Stimulated activated CD4-positive, alpha-beta T cell treated with anti-CD3 and anti-CD28 coated beads, Interleukin-4, amount 100 ng/mL, for 1 hour (primary cell): Measurements from ENCODE around the gene CPED1.
"Not testable (repeated sequence)": the region's sequence is repeated elsewhere in the genome, so short reads cannot be mapped to it uniquely, and the experiment has no call there.

Source experiments
- DNase-seq: peaks from one replicate; pipeline ENCODE4 v3.0.0-alpha.2; 2020

CPED1 gene

DNA sequence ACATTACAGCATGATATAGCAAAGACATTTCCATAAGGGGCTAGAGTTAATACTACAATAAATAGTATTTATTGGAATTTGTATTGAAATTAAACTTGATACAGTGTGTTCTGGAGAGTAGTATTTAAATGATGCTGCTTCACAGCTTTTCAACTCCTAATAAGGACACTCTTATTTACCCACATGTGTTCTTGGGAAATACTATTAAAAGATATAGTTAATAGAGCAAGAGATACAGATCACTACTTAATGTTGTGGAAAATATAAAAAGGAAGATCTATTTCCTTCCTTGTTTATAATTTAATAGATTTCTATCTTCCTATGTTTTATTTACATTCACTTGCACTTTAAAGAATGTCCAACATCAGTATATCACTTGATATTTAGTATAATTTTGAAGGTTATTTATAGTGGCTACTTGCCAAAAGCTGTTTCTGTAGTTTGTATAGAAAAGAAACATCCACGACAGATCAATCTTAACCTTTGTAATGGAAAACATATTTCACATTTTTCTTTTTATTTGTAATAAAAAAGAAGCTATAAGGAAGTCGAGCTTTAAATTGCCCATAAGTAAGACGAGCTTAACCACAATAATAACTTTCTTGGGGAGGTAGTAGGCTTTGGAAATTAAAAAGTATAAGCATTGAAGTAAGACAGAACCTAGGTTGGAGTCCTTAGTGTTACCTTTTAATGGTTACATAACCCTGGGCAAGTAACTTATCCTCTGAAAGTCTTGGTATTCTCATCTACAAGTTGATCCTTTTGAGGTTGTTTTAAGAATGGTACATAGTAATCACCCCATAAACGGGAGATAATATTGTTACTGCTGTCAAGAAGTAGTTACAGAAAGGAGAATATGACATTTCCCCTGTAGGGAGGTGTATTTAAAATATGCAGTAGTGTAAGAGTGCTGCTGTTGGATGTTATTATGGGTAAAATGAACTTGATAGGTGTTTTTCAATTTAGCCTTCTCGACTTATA is 32.8 kb downstream of the CPED1 start:
- no peak for DNase-seq

DNA sequence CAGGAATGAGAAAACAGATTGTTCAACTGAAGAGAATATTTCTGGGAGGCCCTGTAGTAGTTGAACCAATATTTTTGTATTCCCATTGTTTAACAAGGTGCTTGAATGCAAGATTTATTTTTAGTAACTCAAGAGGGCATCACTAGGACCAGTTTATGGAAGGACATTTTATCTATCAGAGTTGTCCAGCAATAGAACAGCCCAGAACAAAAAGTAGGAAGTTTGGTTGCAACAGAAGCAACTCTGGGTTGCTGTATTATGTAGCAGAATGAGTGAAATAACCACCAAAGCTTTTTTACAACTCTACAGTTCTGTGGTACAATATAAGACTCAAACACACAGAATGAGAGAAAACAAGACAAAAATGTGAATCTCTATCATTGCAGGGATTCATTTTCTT is 34.7 kb downstream of the CPED1 start:
- no peak for DNase-seq

DNA sequence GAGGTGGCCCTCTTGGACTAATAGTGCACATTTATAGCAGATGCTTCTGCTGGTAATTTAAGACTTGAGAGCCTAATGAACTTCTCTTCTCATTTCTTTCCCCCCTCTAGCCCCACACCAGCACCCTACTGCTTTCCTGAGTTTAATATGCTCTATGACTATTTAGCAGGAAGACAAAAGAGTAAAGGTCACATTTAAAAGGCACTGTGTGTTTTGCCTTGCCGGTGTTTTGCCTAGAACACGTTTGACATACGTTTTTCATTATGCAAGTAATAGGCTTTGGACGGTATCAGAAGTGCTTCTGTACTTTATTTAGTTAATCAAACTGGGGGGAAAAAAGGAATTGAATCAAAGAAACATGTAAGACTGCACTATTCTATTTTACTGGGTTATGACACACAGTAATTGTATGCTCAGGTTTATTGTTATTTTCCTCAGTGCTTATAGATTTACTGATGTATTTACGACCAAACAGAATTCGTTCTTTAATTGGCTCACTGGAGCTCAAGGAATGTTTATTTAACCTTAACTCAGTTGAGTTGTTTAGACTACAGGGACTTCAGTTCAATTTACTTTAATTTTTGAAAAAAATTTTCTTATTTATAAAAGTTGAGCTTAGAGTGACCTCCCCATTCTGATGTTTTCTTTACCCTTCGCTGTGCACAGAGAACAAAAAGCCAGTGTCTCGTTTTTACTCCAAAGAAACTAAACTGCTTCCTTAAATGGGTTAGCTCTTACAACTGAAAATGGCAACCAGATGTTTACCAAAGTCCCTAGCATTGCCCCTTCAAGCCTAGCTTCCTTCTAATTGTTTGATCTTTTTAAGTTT is 35.4 kb downstream of the CPED1 start:
- DNase-seq = no peak

DNA sequence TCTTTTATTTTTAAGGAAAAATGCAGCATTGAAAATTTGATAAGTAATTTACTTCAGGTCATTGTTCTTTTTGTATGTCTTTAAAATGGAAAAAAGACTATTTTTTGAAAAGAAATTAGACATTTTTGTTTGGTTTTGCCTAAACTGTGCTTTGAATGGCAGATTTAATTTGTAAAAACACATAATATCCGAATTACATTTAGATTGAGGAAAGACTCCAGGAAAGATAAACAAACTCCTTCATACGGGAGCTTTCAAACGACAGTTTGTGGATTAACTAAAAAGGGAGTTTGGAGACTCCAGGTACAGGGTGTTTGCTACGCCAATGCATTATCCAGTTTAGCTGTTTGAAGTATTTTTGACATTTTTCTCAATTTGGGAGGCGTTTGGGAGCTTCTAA is 36.1 kb downstream of the CPED1 start:
- DNase-seq = no peak

DNA sequence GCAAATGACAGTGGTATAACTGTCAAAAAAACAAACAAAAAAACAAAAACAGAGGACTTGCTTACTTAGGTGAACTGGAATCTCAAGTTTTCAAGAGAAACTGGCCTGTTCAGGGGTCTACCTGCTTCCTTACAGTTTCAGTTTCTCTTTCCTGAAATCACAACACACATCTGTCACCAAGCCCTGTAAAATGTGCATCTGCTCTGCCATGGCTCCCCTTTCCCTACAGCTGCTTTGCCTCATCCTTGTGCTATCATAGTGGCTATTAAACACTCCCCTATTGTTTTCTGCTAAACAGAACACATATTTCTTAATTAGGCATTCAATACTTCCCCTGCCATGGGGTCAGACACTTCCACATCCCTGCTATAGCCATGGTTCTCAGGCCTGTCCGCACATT is 37.6 kb downstream of the CPED1 start:
- DNase-seq = no peak

DNA sequence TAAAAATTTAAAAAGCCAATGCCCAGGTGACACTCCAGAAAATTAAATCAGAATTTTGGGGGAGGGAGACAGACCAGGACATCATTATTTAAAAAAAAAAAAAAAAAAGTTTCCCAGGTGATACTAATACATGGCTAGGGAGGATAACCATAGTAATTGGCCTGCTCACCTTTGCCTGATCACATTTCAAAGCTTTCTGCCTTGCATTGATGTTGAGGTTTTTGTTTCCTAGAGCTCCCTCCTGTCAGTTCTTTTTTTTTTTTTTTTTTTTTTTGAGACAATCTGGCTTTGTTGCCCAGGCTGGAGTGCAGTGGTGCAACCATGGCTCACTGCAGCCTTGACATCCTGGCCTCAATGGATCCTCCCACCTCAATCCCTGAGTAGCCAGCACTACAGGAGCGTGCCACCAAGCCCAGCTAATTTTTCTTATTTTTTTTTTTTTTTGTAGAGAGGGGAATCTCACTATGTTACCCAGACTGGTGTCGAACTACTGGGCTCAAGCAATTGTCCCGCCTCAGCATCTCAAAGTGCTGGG is 38.1 kb downstream of the CPED1 start:
- DNase-seq = no peak

DNA sequence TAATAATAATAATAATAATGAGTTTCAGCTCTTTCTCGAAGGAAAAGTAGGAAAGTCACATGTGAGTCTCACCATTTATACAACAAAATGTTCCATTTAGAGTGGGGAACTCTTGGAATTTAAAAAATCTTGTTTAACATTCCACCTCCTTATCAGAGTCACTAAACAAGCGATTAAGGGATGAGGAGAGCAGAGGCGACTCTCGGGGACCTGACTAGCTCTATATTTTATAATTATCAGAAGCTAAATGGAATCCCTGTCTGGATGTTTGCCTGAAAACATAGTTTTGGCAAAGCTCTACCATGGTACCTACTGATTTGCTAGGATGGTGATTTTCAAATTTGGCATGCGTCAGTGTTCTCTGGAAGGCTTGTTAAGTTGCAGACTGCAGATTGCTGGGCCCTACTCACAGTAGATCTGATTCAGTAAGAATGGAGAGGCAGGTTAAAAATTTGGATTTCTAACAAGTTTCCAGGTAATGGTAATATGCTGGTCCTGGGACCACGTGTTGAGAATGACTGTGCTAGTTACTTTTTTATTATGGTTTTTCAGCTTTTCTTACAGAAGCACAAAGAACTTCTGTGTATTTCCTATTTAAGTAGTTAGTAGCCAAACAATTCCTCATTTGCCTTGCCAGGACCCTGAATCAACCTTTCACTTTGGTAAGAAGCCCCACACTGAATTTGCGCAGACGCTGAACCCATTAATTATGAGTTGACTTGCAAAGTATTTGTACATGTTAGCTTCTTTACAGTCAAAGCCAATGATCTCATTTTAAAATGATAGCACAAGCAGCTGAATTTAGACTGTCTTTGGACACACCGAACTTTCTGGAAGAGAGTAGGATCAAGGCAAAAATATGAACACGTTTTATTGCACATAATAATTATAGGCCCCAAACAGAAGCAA is 39.5 kb downstream of the CPED1 start:
- no peak for DNase-seq

DNA sequence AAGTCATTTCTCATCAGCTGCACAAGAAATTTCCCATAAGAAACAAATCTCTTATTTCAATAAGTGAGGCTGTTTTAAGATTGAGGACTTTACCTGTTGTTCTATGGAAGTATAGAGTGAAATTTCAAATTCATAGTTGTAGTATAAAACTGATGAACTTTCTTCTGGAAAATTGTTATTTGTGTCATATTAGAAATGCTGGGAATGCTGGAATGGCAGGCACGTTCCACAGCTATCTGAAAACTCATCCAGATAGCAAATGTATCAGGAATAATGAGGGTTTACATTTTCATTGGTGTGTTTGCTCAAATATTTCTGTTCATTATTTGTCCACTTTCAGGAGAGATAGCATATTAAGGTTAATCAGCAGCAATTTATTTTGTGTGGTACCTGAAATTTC is 40.8 kb downstream of the CPED1 start:
- no peak for DNase-seq

DNA sequence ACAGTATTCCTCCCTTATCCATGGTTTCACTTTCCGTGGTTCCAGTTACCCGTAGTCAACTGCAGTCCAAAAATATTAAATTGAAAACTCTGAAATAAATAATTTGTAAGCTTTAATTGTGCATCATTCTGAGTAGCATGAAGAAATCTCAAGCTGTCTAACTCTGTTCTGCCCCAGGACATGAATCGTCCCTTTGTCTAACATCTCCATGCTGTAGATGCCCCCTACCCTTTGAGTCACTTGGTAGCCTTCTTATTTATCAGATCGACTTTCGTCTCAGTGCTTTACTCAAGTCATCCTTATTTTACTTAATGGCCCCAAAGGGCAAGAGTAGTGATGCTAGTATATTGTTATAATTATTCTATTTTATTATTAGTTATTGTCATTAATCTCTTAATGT is 41.8 kb downstream of the CPED1 start:
- no peak for DNase-seq

DNA sequence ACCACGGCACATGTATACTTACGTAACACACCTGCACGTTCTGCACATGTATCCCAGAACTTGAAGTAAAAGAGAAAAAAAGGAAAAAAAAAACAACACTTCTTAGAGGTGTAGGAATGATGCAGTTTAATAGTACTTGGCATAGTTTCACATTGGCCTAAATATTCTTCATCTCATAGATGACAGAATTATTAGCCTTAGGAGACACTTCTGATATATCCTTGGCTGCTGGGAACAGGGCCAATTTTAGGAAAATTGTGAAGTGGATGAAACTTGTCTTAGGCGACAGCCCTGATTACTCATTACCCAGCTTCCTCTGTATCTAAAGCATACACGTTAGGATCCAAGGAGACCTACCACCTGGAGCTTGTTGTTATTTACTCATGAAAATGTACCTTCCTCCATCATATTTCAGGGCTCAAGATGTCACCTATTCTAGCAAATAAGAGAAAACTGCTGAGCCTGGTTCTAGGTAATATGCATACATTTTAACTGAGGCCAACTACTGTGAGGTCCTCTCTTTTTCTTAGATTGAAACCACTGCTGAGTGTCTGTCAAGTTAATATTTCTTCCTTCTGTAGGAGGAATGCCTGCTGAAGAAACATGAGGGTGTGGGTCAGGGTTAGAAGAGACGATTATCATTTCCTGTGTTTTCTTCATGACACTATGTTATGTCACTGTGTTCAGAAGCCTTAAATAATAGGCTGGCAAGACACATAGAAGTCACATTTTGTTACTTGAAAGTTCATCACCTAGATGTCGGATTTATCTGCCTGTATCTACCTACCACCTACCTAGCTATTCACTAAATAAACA is 44.3 kb downstream of the CPED1 start:
- no peak for DNase-seq

DNA sequence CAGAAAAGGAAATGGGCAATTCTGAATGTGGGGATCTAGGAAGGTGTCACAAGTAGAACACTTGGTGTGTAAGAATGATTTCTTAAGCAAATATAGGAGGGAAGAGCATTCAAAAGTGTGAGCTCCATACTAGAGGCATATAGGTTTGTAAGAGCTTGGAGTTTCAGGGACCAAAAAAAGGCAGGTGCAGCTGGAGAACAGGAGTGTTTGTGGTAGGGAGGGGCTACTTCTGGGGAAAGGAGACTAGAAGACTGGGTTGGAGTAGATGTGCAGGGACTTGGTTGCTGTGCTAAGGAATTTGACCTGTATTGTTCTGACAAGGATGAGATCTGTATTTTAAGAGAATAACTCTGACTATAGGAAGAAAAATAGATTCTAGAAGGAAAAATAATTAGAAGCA is 46.4 kb downstream of the CPED1 start:
- no peak for DNase-seq

DNA sequence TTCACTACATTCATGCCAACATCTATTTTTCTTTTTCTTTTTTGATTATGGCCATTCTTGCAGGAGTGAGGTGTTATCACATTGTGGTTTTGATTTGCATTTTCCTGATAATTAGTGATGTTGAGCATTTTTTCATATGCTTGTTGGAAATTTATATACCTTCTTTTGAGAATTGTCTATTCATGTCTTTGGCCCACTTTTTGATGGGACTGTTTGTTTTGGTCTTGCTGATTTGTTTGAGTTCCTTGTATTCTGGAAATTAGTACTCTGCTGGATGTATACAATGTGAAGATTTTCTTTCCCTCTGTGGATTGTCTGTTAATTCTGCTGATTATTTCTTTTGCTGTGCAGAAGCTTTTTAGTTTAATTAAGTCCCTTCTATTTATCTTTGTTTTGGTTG is 48.3 kb downstream of the CPED1 start:
- DNase-seq = not testable (repeated sequence)

DNA sequence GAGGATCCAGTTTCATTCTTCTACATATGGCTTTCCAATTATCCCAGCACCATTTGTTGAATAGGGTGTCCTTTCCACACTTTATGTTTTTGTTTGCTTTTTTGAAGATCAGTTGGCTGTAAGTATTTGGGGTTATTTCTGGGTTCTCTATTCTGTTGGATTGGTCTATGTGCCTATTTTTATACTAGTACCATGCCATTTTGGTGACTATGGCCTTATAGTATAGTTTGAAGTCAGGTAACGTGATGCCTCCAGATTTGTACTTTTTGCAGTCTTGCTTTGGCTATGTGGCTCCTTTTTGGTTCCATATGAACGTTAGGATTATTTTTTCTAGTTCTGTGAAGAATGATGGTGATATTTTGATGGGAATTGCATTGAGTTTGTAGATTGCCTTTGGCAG is 48.8 kb downstream of the CPED1 start:
- not testable (repeated sequence) for DNase-seq

DNA sequence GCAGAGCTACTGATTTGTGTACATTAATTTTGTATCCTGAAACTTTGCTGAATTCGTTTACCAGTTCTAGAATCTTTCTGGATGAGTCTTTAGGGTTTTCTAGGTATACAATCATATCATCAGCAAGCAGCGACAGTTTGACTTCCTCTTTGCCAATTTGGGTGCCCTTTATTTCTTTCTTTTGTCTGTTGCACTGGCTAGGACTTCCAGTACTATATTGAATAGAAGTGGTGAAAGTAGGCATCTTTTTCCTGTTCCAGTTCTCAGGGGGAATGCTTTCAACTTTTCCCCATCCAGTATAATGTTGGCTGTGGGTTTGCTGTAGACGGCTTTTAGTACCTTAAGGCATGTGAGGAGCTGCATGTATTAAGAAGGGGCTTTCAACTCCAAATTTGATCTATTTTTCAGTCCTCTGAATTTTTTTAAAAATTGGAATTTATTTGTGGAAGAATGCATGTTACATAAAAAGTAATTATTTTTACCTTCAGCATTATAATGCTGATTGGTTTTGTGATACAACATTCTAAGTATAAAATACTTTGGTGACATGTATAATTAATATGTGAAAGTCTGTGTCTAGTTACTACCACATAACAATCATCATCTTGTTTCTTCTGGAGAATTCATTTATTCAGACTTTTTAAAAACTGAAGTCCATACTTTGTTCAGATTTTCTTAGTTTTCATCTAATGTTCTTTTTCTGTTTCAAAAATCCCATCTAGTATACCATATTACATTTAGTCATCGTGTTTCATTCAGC is 49.6 kb downstream of the CPED1 start:
- no peak for DNase-seq

DNA sequence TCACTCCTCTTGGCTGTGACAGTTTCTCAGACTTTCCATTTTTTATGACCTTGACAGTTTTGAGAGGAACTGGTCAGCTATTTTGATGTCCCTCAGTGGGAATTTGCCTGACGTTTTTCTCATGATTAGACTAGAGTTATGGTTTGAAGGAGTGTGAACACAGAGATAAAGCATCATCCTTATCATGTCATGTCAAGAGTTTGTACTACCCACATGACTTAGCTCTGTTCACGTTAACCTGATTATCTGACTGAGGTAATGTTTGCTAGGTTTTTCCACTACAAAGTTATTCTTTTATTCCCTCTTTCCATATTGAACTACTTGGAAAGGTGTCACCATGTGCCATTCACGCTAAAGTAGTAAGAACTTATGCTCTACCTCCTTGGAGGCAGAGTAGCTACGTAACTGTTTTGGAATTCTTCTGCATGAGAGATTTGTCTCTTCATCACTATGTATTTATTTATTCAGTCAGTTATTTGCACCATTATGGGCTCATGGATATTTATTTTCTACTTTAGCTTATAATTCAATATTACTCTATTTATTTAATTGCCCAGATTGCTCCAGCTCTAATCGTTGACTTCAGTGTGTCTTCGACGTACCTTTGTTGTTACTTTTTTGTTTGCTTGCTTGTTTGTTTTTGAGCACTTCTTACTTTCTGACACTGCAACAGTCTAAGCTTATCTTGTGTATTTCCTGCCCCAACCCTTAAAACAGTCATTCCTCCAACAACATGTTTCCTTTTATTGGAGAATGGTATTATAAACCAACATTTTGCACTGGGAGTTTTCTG is 50.4 kb downstream of the CPED1 start:
- DNase-seq = no peak

DNA sequence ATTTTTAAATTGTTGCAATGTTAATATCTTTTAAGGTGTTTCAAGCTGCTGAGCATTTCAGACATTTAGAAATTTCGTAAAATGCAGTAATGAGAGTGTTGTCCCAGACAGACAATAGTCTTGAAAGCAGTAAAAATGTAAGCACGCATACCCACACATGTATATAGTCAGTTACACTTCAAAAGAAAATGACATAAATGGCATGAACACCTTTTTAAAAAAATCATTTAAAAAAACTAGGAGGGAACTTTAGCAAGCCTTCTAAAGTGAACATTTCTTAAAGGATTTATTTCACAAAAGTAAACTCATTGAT is 51.0 kb downstream of the CPED1 start:
- no peak for DNase-seq

DNA sequence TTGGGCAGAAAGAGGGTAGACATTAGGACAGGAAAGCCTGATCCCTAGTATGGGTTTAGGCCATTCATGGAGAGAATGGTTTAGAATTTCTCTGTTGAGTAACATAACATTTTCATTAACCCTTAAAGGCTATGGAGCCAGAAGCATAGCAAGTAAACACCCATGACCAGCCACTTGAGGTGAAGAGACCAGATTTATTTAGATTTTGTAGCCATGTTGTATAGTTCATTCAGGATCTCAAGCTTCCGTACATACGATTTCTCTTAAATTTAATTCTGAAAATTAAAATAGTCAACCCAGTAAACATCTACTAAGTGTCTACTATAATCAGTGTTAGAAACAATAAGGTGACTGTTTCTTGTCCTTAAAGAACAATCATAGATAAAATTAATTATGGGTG is 51.5 kb downstream of the CPED1 start:
- DNase-seq = no peak

DNA sequence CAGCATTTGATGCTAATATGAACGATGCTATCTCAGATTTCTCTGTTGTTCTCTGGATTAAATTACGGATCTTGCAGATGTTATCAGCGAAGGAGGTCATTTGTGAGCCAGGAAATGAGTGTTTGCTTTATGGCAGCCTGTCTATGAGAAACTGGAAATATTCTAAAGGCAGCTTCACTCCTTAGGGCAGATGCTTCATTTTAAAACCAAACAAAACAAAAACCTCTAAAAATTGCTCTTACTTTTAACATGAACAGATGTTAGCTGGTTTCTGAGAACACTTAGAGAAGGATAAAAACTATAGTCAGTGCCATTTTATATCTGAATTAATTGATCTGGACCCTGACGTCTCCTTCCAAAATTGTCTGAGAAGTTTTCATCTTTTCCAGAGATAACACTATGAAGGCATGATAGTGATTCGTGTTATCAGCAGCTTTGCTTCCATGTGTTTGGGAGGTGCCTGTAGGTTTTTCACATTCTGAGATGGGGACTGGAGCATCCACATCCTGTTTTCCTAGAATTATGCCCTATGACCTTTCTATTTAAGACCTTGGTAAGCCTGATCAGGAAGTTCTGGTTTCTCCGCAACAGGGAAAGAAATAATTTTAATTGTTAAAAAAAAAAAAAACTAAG is 53.1 kb downstream of the CPED1 start:
- no peak for DNase-seq

DNA sequence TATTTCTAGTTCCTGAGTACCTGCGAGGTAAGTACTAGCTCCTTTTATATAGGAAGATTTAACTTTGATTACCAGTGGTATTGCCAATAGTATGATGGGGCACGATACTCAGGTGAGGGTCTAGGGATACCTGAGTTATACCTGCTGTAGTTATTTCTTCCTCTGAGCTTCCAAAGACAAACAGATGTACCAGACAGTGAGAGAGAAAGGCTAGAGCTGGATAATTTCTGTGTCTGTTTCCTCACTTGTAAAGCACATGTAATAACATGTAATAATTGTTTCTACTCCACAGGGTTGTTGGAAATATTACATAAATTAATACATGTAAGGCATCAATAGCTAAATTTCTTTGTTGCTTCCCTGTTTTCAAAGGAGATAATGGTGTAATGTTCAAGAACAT is 53.7 kb downstream of the CPED1 start:
- DNase-seq = no peak

DNA sequence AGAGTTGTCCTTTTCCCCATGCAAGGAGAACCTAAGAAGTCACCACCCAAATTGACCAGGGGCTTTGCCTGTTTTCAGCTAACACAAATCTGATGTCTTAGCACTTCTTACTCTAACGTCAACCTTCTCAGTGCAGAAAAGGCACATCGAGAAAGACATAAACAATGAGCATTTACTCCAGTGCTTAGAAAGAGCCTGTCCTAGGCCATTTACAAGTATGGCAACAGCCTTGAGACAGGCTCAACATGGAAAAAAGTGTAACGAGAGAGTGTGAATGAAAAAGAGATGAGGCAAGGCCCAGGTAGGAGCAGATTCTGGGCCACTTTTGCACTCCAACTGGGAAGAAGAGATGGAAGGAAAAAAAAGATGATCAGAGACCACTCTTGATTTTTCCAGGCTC is 54.4 kb downstream of the CPED1 start:
- DNase-seq = no peak
